Cerebellar cortex (tissue), 1 donor: ENCODE data around the gene RAB3C.

Experiments used
- DNase-seq: peaks from one replicate; pipeline ENCODE4 v3.0.0-alpha.2; 2015; ENCODE audit warnings: low spot score

RAB3C gene

DNA sequence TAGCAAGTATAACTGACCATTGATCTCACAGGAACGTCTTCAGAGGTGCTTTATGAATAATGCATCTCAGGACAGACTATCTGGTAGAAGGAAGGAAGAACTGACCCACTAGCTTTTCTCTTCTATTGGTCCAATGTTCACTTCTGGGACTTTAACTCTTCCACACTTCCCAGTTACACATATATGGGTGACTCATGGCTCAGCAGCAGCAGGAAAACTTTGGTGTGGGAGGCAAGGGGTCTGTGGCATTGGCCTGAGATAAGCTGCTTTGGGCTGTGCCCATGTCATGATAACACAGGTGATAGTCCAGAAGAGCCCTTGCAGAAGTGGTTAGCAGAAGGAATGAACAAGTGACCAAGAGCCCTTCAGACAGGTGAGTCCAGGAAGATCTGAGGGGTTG is 148.8 kb downstream of the RAB3C start:
- DNase-seq = no peak

DNA sequence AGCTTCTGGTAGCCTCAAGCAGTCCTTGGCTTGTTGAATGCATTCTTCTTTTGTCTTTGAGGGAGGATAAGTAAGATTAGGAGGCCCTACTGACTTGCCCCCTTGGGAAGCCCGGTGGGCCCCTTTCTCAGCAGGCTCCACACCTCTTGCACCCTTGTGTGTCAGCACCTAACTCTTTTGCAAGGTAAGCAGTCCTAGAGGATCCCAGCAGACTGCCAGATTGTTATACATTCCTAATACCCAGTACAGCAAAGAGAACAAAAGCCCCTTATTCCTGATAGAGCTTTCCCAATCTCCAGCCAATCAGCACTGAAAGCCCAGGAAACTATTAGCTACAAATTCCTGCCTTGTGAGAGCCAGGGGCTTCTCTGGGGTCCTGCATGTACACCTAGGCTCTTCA is 152.8 kb downstream of the RAB3C start:
- no peak for DNase-seq

DNA sequence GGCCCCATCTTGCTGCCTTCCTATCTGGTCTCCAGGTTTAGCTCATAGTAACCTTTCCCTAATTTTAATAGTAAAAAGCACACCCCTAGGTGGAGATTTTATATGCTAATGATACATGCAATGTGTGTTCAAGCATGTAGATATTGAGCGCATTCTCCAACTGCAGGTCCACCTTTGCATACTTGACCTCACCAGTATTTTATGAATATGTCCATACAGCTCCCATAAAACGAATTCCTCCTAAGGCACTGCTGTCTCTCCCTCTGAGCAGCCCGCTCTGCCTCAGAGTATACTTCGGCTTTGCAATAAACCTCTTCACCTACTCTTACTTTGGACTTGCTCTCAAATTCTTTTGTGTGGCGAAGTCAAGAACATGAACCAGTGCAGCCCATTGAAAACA is 153.3 kb downstream of the RAB3C start:
- no peak for DNase-seq

DNA sequence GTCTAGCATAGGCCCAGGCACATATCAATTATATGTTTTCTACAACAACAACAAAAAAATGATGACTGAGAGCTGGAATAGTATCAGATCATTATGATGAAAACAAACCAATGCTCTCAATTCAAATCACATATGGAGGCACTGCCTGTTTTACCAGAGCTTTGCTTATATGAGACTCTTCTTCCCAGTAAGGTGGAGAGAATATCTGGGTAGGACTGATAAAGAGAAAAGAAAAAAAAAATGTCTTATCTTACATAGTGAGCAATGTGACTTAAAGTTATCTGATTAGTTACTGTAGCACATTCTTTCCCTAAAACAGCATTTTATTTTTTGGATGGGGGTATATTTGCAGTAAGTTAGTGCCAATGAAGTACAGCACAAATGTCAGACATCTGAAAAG is 154.8 kb downstream of the RAB3C start:
- no peak for DNase-seq

DNA sequence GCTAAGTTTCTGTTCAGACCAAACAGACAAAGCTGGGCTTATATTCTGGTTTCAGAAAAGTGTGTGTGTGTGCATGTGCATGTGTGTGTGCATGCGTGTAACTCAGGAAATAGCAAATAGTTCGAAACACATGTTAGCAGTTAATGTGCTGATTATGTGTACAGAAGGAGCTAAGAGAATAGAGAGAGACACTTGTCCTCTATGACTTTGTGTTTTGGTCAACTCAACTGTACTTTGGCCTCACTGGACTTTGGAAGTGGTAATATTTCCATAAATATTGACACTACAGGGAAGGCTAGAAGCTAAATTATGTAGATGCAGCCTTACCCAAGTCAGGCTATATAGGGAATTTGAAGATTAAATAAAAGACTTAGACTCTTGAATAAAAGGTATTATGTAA is 155.5 kb downstream of the RAB3C start:
- DNase-seq = no peak

DNA sequence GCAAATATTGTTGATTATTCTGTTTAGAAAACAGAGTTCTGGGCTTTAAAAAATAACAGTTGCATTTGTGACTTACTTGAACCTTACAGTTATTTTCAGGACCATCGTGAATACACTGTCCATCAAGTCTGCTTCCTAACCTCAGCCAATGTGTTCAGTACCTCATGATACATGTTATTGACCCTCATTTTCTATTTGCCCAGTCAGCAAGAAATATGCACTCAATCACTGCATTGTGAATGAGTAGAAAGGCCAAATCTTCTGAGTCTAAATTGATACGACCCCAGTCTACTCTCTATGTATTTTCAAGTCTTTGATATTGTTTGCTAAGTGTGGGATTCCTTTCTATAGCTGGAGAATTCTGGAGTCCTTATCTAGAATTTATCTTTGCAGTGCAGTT is 156.2 kb downstream of the RAB3C start:
- DNase-seq = no peak

DNA sequence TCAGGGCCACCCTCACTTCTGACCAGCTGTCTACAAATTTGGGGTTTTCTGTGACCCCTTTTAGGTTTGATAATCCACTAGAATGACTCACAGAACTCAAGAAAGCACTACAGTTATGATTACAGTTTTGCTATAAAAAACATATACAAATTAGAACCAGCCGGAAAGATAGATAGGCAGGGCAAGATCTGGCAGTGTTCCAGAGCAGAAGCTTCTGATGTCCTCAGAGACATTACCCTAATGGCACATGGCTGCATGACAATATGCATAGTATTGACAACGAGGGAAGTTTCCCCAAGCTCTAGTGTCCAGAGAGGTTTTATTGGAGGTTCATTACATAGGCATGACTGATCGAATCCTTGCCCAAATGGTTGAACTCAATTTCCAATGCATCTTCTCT is 158.1 kb downstream of the RAB3C start:
- DNase-seq = no peak

DNA sequence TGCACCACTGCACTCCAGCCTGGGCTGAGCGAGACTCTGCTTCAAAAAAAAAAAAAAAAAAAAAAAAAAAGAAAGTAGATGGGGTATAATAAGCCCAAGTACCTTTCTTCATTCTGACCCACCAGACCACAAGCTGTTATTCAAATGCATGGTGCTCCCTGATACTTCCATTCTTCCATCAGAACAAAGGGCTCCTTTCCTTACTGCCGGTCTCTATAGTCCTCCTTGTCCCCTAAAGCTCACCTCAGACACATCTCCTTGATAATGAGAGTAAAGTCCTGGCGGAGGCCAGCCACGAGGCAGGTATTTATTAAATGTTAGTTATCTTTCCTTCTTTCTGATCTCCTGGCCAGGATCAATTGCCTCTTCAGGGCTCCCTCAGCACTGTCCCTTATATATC is 162.5 kb downstream of the RAB3C start:
- no peak for DNase-seq

DNA sequence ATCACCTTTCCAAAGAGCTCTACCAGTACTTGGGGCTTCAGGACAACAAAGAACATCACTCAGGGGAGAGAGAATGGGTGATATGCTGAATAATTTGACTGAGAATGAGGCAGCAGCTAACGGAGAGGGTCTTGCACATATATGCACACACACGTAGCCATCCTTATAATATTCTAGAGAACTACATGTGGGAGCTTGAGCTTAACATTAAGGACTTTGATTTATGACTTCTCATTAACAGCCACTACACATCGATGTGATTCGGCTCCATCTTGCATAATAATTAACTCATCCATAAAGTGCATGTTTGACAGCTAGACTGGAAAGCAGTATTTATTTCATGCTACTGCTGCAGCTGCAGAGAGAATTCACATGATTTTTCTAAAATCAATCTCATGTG is 163.4 kb downstream of the RAB3C start:
- no peak for DNase-seq

DNA sequence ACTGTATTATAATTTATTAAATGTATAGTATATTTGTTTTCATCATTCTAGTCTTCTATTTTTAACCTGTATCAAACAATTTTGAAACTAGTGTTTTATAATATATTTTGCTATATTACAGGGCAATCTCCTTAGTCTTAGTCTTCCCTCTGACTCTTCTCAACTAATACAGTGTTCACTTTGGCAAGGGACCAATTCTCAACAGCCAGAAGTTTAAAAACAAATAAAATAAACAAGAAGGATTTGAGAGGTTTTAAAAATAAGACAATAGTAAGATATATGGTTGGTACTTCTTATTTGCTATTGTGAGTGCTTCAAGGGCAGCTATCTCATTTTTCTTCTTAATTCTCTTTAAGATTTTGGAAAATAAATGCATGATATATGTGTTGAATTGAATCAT is 167.2 kb downstream of the RAB3C start:
- no peak for DNase-seq

DNA sequence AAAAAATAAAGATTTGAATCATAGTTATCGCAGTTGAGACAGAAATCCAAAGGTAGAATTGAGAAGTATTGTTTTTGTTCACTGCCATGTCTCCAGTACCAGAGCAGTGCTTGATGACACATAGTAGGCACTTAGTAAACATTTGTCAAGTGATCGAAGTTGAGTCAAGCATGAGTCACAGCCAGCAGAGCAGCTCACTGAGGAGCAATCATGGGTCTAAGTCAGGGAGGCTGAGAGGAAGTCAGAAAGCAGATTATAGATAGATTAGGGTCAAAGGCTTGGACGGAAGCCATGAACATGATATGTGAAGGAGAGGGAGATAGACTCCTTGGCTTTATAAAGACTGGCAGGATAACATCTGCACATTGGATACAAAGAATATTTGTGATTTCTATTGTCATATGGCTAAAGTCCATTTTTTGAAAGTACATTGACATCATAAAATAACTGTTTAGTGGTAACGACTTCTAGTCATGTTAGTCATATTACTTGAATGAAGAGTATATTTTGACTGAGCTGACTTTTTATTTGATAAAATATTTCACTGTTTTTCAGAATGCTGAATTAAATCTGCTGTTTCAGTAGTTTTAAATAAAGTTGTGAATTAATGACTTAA is 168.5 kb downstream of the RAB3C start:
- DNase-seq = no peak

DNA sequence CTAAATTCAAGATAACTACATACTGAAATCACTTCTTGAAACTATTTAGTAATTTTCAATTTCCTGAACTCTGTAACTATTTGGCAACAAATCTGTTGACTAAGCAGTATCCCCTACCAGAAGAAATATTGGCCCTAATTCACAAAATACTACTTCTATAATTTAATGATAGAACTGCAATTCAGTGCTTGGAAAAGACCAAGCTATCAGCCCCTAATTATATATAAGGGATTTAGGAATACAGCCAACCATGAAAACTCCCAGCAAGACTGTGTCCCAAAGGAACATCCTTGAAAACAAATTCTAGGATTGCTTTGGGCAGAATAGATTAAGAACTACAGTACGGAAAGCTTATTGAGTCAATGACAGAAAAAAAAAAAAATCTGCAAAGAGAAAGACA is 169.2 kb downstream of the RAB3C start:
- no peak for DNase-seq

DNA sequence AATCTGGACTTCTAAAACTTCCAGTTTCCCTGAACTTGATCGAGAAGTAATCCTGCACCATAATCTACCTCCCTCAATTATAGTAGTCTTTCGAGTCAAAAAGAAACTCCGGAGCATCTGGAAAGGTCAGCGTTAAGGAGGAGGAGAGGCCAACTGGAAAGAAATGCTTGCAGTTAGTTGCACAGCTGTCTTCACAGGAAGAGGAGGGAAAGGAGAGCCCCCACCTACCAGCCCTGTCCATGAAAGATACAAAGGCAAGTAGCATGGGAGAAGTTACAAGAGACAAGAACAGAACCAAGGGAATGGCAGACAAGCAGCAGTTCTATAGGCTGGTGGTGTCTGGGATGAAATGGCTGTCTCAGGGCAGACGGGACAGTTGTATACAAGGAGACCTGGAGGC is 170.6 kb downstream of the RAB3C start:
- no peak for DNase-seq

DNA sequence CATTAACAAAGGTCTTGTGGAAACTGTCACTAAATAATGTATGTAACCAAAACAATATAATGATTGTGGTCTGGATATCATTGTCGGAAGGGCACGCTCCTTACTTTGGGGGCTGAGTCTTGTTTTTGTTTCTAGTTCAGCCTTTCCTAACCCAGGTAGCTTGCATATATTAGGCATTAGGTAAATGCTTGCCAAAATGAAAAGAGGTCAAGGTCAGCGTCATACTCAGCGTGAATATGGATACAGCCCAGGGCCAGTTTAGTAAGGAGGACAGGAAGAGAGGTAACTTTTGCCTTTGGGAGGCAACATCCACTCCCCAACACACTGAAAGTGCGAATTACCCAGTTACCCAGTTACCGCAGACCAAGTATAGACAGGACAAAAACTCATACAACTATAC is 171.4 kb downstream of the RAB3C start:
- DNase-seq = no peak

DNA sequence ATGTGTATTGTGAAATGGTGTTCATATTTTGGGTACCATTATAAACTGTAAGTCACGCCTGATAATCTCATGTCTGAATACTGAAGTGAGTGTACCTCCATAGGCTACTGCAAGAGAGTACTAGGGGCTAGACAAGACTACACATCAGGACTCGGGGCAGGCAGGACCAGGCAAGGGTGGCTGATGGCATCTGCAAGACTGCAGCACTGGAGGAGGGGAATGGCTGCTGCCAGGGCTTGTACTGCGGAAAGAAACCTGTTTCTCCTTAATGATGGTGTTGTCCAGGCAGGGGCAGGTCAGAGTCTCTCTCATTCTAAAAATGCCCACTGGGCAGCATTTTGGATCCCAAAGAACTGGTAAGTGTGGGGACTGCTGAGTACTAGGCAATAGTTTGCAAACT is 172.5 kb downstream of the RAB3C start:
- DNase-seq = no peak

DNA sequence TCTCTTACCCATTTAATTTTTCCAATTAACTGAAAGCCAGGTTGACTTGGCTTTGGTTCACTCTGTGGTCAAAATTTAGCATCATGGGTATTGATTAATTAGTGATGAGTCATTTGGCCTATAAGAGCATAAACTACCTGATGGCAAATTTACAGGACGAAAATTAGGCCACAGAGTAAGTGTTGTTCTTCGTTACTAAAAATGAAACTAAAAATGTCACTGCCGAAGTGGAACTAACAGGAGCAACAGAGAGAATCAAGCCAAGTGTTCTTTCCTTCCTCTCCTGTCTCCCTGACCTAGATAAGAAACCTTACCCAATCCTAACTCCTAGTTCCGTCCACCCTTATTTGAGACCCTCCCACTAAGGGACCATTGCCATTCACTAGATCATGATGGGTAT is 176.9 kb downstream of the RAB3C start:
- DNase-seq = peak; percentile 82

DNA sequence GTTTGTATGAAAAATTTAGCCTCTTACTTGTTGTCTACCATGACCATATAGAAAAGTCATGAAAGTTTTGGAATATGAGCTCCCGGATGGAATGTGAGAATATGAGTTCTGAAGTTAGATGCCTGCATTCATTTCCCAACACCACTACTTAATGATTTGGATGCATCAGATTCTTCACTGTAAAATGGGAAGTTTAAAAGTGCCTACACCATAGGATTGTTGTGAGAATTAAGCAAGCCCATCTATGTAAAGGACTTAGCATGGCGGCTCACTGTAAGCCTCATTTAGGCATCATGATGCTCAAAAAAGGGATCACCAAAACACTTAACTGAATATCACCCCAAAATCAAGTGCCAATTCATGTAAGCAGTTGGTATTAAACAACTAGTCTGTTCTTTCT is 177.3 kb downstream of the RAB3C start:
- DNase-seq = no peak

DNA sequence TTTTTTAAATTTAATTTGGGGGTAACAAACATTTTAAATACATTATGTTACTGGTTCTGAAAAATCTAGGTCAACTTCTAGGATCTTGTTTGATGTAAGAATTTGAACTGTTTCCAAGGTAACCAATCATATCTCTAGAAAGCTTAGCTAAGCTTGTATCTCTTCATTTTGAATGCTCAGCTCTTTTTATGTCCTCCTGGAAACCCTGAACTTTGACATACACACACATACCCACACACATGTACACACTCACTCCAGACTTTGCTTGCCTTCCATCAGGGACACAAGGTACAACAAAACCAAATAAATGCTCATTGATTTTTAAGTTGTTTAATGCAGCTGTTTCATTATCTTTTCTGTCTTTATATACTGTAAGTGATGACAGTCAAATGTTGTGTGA is 178.5 kb downstream of the RAB3C start:
- DNase-seq = peak; percentile 20

DNA sequence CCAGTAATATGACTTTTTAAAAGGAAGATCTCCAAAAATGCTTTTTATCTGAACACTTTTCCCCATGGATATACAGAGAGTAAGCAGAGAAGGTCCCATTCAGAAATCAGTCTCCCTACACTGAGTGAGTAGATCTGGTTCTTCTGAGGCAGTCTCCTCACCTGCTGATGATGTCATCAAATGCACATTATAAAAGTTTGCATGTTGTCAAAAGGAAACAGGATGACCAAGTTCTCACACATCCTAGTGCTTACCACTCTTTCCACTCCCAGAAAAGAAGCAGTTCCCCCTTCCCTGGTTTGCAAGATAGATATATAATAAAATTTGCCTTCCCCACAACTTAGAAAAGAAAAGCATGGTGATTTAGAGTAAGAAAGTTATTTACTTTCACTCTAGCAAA is 180.5 kb downstream of the RAB3C start:
- no peak for DNase-seq

DNA sequence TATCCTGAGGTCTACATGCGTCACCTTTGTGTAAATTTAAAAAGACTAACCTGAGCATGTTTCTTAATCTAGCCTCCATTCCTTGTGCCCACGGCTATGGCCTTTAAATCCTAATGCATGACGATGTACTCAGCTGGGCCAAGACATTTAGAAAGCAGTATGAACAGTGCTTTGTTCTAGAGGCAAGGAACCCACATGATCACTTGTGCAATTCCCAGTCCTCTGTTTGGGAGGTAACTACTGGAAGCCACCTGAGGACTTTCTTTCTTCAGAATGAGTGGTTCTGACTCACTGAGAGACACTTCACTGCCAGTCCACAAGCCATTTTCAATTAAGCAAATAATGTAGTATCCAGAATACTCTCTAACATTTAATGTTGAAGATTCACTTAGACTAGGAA is 181.3 kb downstream of the RAB3C start:
- DNase-seq = no peak

DNA sequence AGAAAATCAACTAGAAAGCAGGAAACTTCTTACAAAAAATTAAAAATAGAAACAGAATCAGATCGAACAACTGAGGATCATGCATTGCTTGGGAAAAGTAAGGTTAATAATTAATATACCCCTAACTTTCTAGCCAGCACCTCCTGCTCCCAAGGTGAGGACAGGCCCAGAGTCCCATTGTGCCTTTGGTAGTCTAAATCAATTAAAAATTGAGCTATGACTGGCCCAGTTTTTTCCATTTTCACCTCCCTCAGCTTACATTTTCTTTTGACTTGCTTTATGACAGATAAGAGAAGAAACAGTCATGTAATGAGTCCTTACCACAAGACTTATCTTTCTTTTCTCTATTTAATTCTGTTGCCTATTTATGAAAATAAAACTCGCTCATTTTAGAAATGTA is 182.2 kb downstream of the RAB3C start:
- DNase-seq = no peak

DNA sequence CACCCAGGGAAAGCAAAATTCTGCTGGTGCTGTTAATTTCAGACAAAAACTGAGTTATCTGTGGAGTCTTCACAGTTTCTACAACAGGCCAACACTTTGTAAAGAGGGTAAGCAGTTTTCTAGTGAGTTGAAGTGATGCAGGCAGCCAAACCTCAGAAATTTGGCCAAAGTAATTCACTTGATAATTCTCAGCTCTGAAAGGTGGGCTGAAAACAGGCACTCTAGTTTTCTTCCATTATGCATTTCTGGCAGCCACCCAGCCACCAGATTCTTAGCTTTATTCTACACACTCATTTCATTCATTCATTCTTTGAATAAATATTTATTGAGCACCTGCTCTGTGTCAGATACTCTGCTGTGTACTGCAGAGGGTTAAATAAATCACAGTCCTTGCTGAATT is 184.2 kb downstream of the RAB3C start:
- no peak for DNase-seq

DNA sequence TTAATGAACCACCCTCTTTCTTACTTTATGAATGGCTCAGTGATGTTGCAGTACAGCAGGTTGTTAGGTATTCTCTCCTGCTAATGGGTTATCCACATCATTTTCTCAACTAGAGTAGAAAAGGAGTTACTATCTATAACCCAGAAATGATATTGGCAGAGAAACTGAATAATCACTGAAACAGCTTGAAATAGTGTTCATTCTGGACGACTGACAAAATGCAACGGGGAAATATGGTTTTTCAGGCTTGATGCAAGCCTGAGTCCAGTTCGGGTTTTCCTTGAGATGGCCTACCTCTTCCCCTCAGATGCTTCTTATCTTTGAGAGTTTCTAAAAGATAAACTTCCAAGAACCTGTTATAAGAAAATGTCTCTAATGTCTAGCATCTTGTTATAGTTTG is 187.3 kb downstream of the RAB3C start:
- DNase-seq = peak; percentile 55

DNA sequence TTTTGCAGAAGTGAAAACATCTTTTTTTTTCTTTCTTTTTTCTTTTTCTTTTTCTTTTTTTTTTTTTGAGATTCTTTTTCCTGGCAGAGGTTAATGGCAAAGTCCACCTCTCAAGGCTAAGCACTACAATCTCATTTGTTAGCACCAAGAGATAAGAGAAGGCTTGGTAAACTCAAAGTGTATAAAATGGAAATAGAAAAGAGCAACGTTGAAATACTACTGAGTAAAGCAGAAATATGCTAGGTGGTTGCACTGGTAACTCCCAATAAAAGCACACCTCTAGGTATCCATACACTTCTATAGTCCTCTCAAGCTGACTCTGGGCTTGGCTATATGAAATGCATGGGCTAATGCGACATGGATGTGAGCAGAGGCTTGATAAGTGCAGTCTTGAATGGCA is 188.9 kb downstream of the RAB3C start:
- DNase-seq = no peak
